H1 (cell line): ENCODE measurements around the gene CHAD. TPM values are rescaled to one million over a fixed set of nuclear protein-coding genes. Genes with fewer than 3 reads are reported as not detected.

Experiments used
- CTCF ChIA-PET: fragments of 300-600 bp; sonication (Branson Sonifier 250); formaldehyde crosslinking; loops from one replicate; lab custom pipeline; 2021; ENCODE audit not compliant: partially characterized antibody; lab: Charles Lee
- POLR2A ChIA-PET: fragments of 300-600 bp; sonication (Branson Sonifier 250); formaldehyde crosslinking; loops from one replicate; lab custom pipeline; 2021; ENCODE audit warnings: inconsistent platforms; ENCODE audit not compliant: partially characterized antibody; lab: Charles Lee
- DNase-seq, 2 experiments: peaks; one replicate each; pipeline versions ENCODE4 v3.0.0 to v3.0.0-alpha.2; 2010 to 2022; ENCODE audit warnings: low spot score in 2 of 2, low read depth in 1 of 2, mixed read lengths in 1 of 2
- FAIRE-seq: peaks from 2 replicates; lab custom pipeline; 2011; peaks lifted over from hg19 to GRCh38; lab: Jason Lieb, UNC
- H2AFZ ChIP-seq: 2 replicates; pipeline ENCODE4 v1.8.1; 2012; ENCODE audit warnings: low read length, inconsistent platforms
- H2AK5ac ChIP-seq: 2 replicates; pipeline ENCODE4 v1.6.1; 2013; ENCODE audit warnings: low read depth, low read length
- H2BK120ac ChIP-seq: replicated peaks from 2 replicates; pipeline ENCODE3; 2013; ENCODE audit warnings: low read depth, low read length, inconsistent platforms
- H2BK12ac ChIP-seq: 2 replicates; pipeline ENCODE4 v1.6.1; 2013; ENCODE audit warnings: low read depth, low read length
- H2BK15ac ChIP-seq: 2 replicates; pipeline ENCODE4 v1.6.1; 2013; ENCODE audit warnings: low read length
- H2BK20ac ChIP-seq: 2 replicates; pipeline ENCODE4 v1.6.1; 2013; ENCODE audit warnings: low read length
- H2BK5ac ChIP-seq: 2 replicates; pipeline ENCODE4 v1.6.1; 2013; ENCODE audit warnings: low read depth, low read length
- H3K14ac ChIP-seq: 2 replicates; pipeline ENCODE4 v1.6.1; 2013; ENCODE audit warnings: inconsistent platforms; ENCODE audit not compliant: insufficient read length
- H3K18ac ChIP-seq: 2 replicates; pipeline ENCODE4 v1.6.1; 2013; ENCODE audit warnings: low read length; ENCODE audit errors: extremely low read depth
- H3K23ac ChIP-seq: 2 replicates; pipeline ENCODE4 v1.6.1; 2013; ENCODE audit warnings: inconsistent platforms; ENCODE audit not compliant: insufficient read length
- H3K23me2 ChIP-seq: 2 replicates; pipeline ENCODE4 v1.6.1; 2013; ENCODE audit warnings: low read depth, low read length
- H3K27ac ChIP-seq: 2 replicates; pipeline ENCODE4 v1.6.1; 2011; ENCODE audit warnings: low read depth, low read length, inconsistent platforms
- H3K27me3 ChIP-seq, 4 experiments: replicated peaks in 1 of 4; 1 replicate in 1 of 4; 2 replicates in 3 of 4; pipeline versions ENCODE4 v1.6.1 to v1.8.1; 2011 to 2013; ENCODE audit warnings: low read length in 3 of 4, mild to moderate bottlenecking in 3 of 4, inconsistent platforms in 2 of 4, mixed read lengths in 2 of 4, moderate library complexity in 1 of 4; ENCODE audit not compliant: control insufficient read depth in 3 of 4, insufficient read depth in 3 of 4; ENCODE audit errors: extremely low read depth in 1 of 4
- H3K36me3 ChIP-seq, 4 experiments: 2 replicates each; pipeline versions ENCODE4 v1.6.1 to v1.8.1; 2011 to 2013; ENCODE audit warnings: mild to moderate bottlenecking in 4 of 4, low read length in 3 of 4, moderate library complexity in 2 of 4, control low read depth in 1 of 4, inconsistent platforms in 1 of 4; ENCODE audit not compliant: insufficient read depth in 4 of 4, control insufficient read depth in 2 of 4
- H3K4ac ChIP-seq: replicated peaks from 2 replicates; pipeline ENCODE3; 2013; ENCODE audit warnings: low read length, low read depth, mixed read lengths, inconsistent platforms; ENCODE audit not compliant: insufficient read length
- H3K4me1 ChIP-seq, 4 experiments: replicated peaks in 1 of 4; 1 replicate in 1 of 4; 2 replicates in 3 of 4; pipeline versions ENCODE4 v1.6.1 to v1.8.1; 2011 to 2013; ENCODE audit warnings: low read length in 3 of 4, inconsistent platforms in 2 of 4, mixed read lengths in 1 of 4; ENCODE audit not compliant: insufficient read depth in 4 of 4, control insufficient read depth in 3 of 4
- H3K4me2 ChIP-seq, 2 experiments: 2 replicates each; pipeline versions ENCODE4 v1.6.1 to v1.8.1; 2011 to 2013; ENCODE audit warnings: low read depth in 2 of 2, low read length in 2 of 2, control low read depth in 1 of 2, inconsistent platforms in 1 of 2, mild to moderate bottlenecking in 1 of 2; ENCODE audit not compliant: insufficient read depth in 1 of 2
- H3K4me3 ChIP-seq, 4 experiments: fragments of 200-600, 300-600 bp in 1 of 4; sonication (generic), shearing (Covaris generic), sonication (Bioruptor Twin) in 1 of 4; 2 replicates each; pipeline versions ENCODE4 v1.5.1 to v1.8.1; 2011 to 2016; ENCODE audit warnings: low read length in 4 of 4, low read depth in 3 of 4, control low read depth in 2 of 4, inconsistent platforms in 2 of 4, mild to moderate bottlenecking in 2 of 4, mixed read lengths in 1 of 4, moderate library complexity in 1 of 4; ENCODE audit not compliant: insufficient read depth in 2 of 4; ENCODE audit errors: extremely low read depth in 1 of 4
- H3K56ac ChIP-seq: replicated peaks from 2 replicates; pipeline ENCODE3; 2013; ENCODE audit warnings: low read depth, mild to moderate bottlenecking, mixed read lengths, low read length, inconsistent platforms; ENCODE audit not compliant: insufficient read length
- H3K79me1 ChIP-seq: 2 replicates; pipeline ENCODE4 v1.6.1; 2013; ENCODE audit warnings: low read depth, low read length, control low read depth
- H3K79me2 ChIP-seq, 2 experiments: 2 replicates each; pipeline versions ENCODE4 v1.6.1 to v1.8.1; 2012 to 2013; ENCODE audit warnings: low read length in 2 of 2, mild to moderate bottlenecking in 2 of 2, inconsistent platforms in 1 of 2; ENCODE audit not compliant: insufficient read depth in 2 of 2, control insufficient read depth in 1 of 2
- H3K9ac ChIP-seq, 4 experiments: replicated peaks in 1 of 4; 1 replicate in 1 of 4; 2 replicates in 3 of 4; pipeline versions ENCODE4 v1.6.1 to v1.8.1; 2011 to 2013; ENCODE audit warnings: low read depth in 3 of 4, low read length in 3 of 4, control low read depth in 2 of 4, mild to moderate bottlenecking in 2 of 4, moderate library complexity in 2 of 4, inconsistent platforms in 1 of 4; ENCODE audit errors: extremely low read depth in 1 of 4
- H3K9me3 ChIP-seq, 2 experiments: 2 replicates each; pipeline versions ENCODE4 v1.6.1 to v1.8.1; 2012 to 2013; ENCODE audit warnings: mild to moderate bottlenecking in 2 of 2, moderate library complexity in 2 of 2, control low read depth in 1 of 2, inconsistent platforms in 1 of 2, low read depth in 1 of 2, low read length in 1 of 2, mixed read lengths in 1 of 2; ENCODE audit not compliant: insufficient read depth in 2 of 2
- H4K20me1 ChIP-seq, 2 experiments: replicated peaks in 1 of 2; 2 replicates each; pipeline versions ENCODE3 to v1.8.1; 2011 to 2013; ENCODE audit warnings: inconsistent platforms in 2 of 2, low read length in 2 of 2, mild to moderate bottlenecking in 1 of 2; ENCODE audit not compliant: insufficient read depth in 2 of 2, control insufficient read depth in 1 of 2
- H4K5ac ChIP-seq: 2 replicates; pipeline ENCODE4 v1.6.1; 2013; ENCODE audit warnings: low read length, low read depth, mixed read lengths, inconsistent platforms; ENCODE audit not compliant: insufficient read length
- H4K8ac ChIP-seq: 2 replicates; pipeline ENCODE4 v1.8.0; 2013; ENCODE audit warnings: mild to moderate bottlenecking, moderate library complexity, low read length, inconsistent platforms; ENCODE audit not compliant: insufficient read depth; ENCODE audit errors: extremely low read depth
- H4K91ac ChIP-seq: replicated peaks from 2 replicates; pipeline ENCODE3; 2013; ENCODE audit warnings: low read length, mixed read lengths, inconsistent platforms; ENCODE audit not compliant: insufficient read length
- ASH2L ChIP-seq: fragments of 200-600, 300-600 bp; sonication (generic); IDR thresholded peaks from one replicate; pipeline ENCODE4 v1.7.1; 2017; ENCODE audit warnings: low read length
- BACH1 ChIP-seq: IDR thresholded peaks from 2 replicates; pipeline ENCODE4 v1.6.1; 2012; ENCODE audit warnings: low read length, improper control_type of control experiment
- KDM1A ChIP-seq: fragments of 200-600, 300-600 bp; sonication (generic); IDR thresholded peaks from 2 replicates; pipeline ENCODE4 v1.7.1; 2016; ENCODE audit warnings: mild to moderate bottlenecking, low read length, borderline replicate concordance
- RFX5 ChIP-seq: IDR thresholded peaks from 2 replicates; pipeline ENCODE4 v1.6.1; 2011; ENCODE audit warnings: low read depth, low read length, improper control_type of control experiment, borderline replicate concordance
- TAF1 ChIP-seq: IDR thresholded peaks from 2 replicates; pipeline ENCODE4 v1.6.1; 2011; ENCODE audit warnings: mild to moderate bottlenecking, low read depth, low read length
- WGBS, 2 experiments: shearing (Covaris generic) in 1 of 2; methylation state at CpG; one replicate each; pipeline versions ENCODE4 v1.1.6 to v1.1.7; 2013 to 2015; ENCODE audit warnings: low lambda C conversion rate in 2 of 2, mixed read lengths in 2 of 2, inconsistent platforms in 1 of 2, low coverage in 1 of 2, missing lambda C conversion rate in 1 of 2; ENCODE audit not compliant: insufficient replicate concordance in 2 of 2, insufficient coverage in 1 of 2, insufficient read length in 1 of 2; ENCODE audit errors: extremely low coverage in 1 of 2, missing lambda C conversion rate in 1 of 2; 5-methylcytosine and 5-hydroxymethylcytosine counted together
- polyA plus RNA-seq, 7 experiments: library from polyadenylated mRNA; depleted of rRNA in 3 of 7; stranded (reverse) in 5 of 7; unstranded in 2 of 7; fragments of >200 nt in 5 of 7; fragments of 200-250 nt in 2 of 7; gene quantifications; 1 replicate in 5 of 7; 2 replicates in 1 of 7; 4 replicates in 1 of 7; pipeline versions ENCODE4 v1.2.1 to v1.2.3, GENCODE V29; 2011 to 2013; ENCODE audit warnings: missing spikeins in 2 of 7, mixed read lengths in 2 of 7
- total RNA-seq: library from RNA; stranded (reverse); fragmentation: NEBNext Ultra II Directional; extraction: Animal tissue kit (Norgen Biotek cat#: 25700); gene quantifications from 2 replicates; pipeline ENCODE4 v1.2.1, GENCODE V29; 2021

Gene CHAD
- total and polyA plus RNA-seq, 2 of the 8 experiments (the other 6 are each of a cell fraction or from before 2014, with no cell fraction given), result 0.03 TPM; not detected in 1

GRCh38 chr17:50464121-50464520, 4.6 kb downstream of the CHAD start:
- no peak overlapping the region for H2BK120ac ChIP-seq
- H4K20me1 ChIP-seq, result peaks cover 0 to 12% of the 10 kb centered on the region in 2 experiments
- H3K18ac ChIP-seq, result no peak overlapping the region
- 84% methylated on average over 3 of the region's 3 CpGs; no CpG with 5 or more reads in 1 of the 2 experiments for WGBS, 2 experiments
- DNase-seq (no peak), FAIRE-seq (no peak)
- H2AFZ ChIP-seq, result no peak overlapping the region
- H2BK20ac ChIP-seq, result no peak overlapping the region
- CTCF ChIA-PET, result interaction anchor here (1.1 to 1.6 kb wide), 2 partner anchors 15 to 67 kb away, joined by 3 to 5 read pairs; partner anchors contain the start of gene LRRC59
- H3K4ac ChIP-seq, result no peak overlapping the region
- POLR2A ChIA-PET, result no interaction called here
- H4K8ac ChIP-seq, result no peak overlapping the region
- no peak overlapping the region for H3K9ac ChIP-seq
- peaks cover 8 to 22% (median 18%) of the 10 kb centered on the region in 4 experiments; a peak in 6 of 7 replicates for H3K27me3 ChIP-seq
- H4K5ac ChIP-seq, result no peak overlapping the region
- no peak overlapping the region for H3K14ac ChIP-seq
- no peak for TF ChIP-seq BACH1
- no peak for TF ChIP-seq KDM1A
- no peak for TF ChIP-seq TAF1
- TF ChIP-seq RFX5, result no peak
- TF ChIP-seq ASH2L, result no peak
- TF ChIP-seq, all 59 proteins: peak for 0
- Histone ChIP-seq H2BK15ac (no peak overlapping the region), H4K91ac (no peak overlapping the region), H2BK12ac (no peak overlapping the region), H3K23ac (no peak overlapping the region), H3K27ac (no peak overlapping the region), H3K56ac (no peak overlapping the region), H2AK5ac (no peak overlapping the region), H3K9me3 (no peaks in the 10 kb centered on the region), H3K4me2 (no peak overlapping the region), H3K79me2 (no peaks in the 10 kb centered on the region), H3K4me1 (peaks cover 0 to 13% (median 7%) of the 10 kb centered on the region in 4 experiments; a peak in 4 of 7 replicates), H3K23me2 (peaks cover 7% of the 10 kb centered on the region; the same call in 1 of the 2 replicates), H3K4me3 (no peak overlapping the region), H3K79me1 (no peaks in the 10 kb centered on the region), H3K36me3 (no peaks in the 10 kb centered on the region; a peak in 1 of 8 replicates), H2BK5ac (no peak overlapping the region)
